Smooth muscle cell (in vitro differentiated cells): ENCODE measurements around the gene CHAD. TPM values are rescaled to one million over a fixed set of nuclear protein-coding genes. Genes with fewer than 3 reads are reported as not detected.

Experiments used
- DNase-seq: peaks from one replicate; lab custom pipeline; 2025; ENCODE audit not compliant: unreplicated experiment; lab: John Stamatoyannopoulos, UW
- H2AFZ ChIP-seq: fragments of 200-600 bp; sonication (generic); 2 replicates; pipeline ENCODE4 v1.6.0; 2016; ENCODE audit warnings: antibody characterized with exemption, low read depth, mild to moderate bottlenecking
- H3F3A ChIP-seq: fragments of 200-600 bp; sonication (generic); 2 replicates; pipeline ENCODE4 v1.6.0; 2017; ENCODE audit warnings: antibody characterized with exemption, low read depth
- H3K27ac ChIP-seq: fragments of 200-600 bp; sonication (generic); 2 replicates; pipeline ENCODE4 v1.5.1; 2016; ENCODE audit warnings: low read depth, mild to moderate bottlenecking
- H3K27me3 ChIP-seq: fragments of 200-600 bp; sonication (generic); 2 replicates; pipeline ENCODE4 v1.6.1; 2016; ENCODE audit warnings: low read depth, mild to moderate bottlenecking
- H3K36me3 ChIP-seq: fragments of 200-600 bp; sonication (generic); 2 replicates; pipeline ENCODE4 v1.5.1; 2016; ENCODE audit warnings: low read depth
- H3K4me1 ChIP-seq: fragments of 200-600 bp; sonication (generic); 2 replicates; pipeline ENCODE4 v1.5.1; 2016; ENCODE audit warnings: low read depth
- H3K4me2 ChIP-seq: fragments of 200-600 bp; sonication (generic); 2 replicates; pipeline ENCODE4 v1.6.0; 2016; ENCODE audit warnings: mild to moderate bottlenecking
- H3K4me3 ChIP-seq: fragments of 200-600 bp; sonication (generic); 2 replicates; pipeline ENCODE4 v1.5.1; 2016; ENCODE audit warnings: mild to moderate bottlenecking
- H3K79me2 ChIP-seq: fragments of 200-600 bp; sonication (generic); 2 replicates; pipeline ENCODE4 v1.6.0; 2016; ENCODE audit warnings: low read depth, mild to moderate bottlenecking
- H3K9ac ChIP-seq: fragments of 200-600 bp; sonication (generic); 2 replicates; pipeline ENCODE4 v1.6.0; 2016; ENCODE audit warnings: low read depth
- H3K9me3 ChIP-seq: fragments of 200-600 bp; sonication (generic); replicated peaks from 2 replicates; pipeline ENCODE4 v1.5.1; 2016; ENCODE audit warnings: low read depth
- H4K20me1 ChIP-seq: fragments of 200-600 bp; sonication (generic); 2 replicates; pipeline ENCODE4 v1.6.0; 2016; ENCODE audit warnings: low read depth
- CTCF ChIP-seq: fragments of 200-600 bp; sonication (generic); IDR thresholded peaks from 2 replicates; pipeline ENCODE4 v1.5.1; 2017; ENCODE audit warnings: borderline replicate concordance, mild to moderate bottlenecking, antibody characterized with exemption; ENCODE audit not compliant: insufficient read depth, poor library complexity, severe bottlenecking
- WGBS: methylation state at CpG from one replicate; pipeline ENCODE4 v1.1.7; 2016; ENCODE audit warnings: low lambda C conversion rate; 5-methylcytosine and 5-hydroxymethylcytosine counted together
- polyA plus RNA-seq: library from polyadenylated mRNA; unstranded; fragments of >200 nt; fragmentation: Nextera tagmentation; extraction: Ambion mirVana; gene quantifications from 2 replicates; pipeline ENCODE4 v1.2.1, GENCODE V29; 2016
- total RNA-seq: library from RNA; depleted of rRNA; stranded (reverse); fragments of >200 nt; gene quantifications from 2 replicates; pipeline ENCODE4 v1.2.3, GENCODE V29; 2014

The CHAD gene
- total and polyA plus RNA-seq, 2 experiments from 2014 or later, result 0.43 TPM; not detected in 1

- H3K9ac ChIP-seq, result no peak overlapping the region
- no peaks in the 10 kb centered on the region for H4K20me1 ChIP-seq
- H3K79me2 ChIP-seq, result no peaks in the 10 kb centered on the region
- peak overlapping the region; percentile 33 for H2AFZ ChIP-seq
- H3K4me1 ChIP-seq, result peaks cover 13% of the 10 kb centered on the region
- peak overlapping the region; percentile 47 for H3K27ac ChIP-seq
- no peak for DNase-seq
- no peak overlapping the region for H3K4me3 ChIP-seq
- no peaks in the 10 kb centered on the region for H3K27me3 ChIP-seq
- peaks cover 11% of the 10 kb centered on the region for H3F3A ChIP-seq
- H3K4me2 ChIP-seq, result peak overlapping the region; percentile 46
- no peaks in the 10 kb centered on the region for H3K9me3 ChIP-seq
- WGBS, result 61% methylated on average over 9 of the region's 9 CpGs
- no peak for TF ChIP-seq CTCF
- H3K36me3 ChIP-seq, result no peaks in the 10 kb centered on the region
These were observed 44.3 kb downstream of the CHAD start for GRCh38 chr17:50424246-50424995.

GRCh38 chr17:50423553-50424159, 45.0 kb downstream of the CHAD start:
- Histone ChIP-seq H3K4me3 (no peak overlapping the region), H3F3A (peaks cover 11% of the 10 kb centered on the region), H3K79me2 (no peaks in the 10 kb centered on the region), H3K36me3 (no peaks in the 10 kb centered on the region), H3K9ac (no peak overlapping the region), H3K27ac (peak overlapping the region; percentile 47), H4K20me1 (no peaks in the 10 kb centered on the region), H3K9me3 (no peaks in the 10 kb centered on the region), H3K4me1 (peaks cover 13% of the 10 kb centered on the region), H3K4me2 (peak overlapping the region; percentile 46), H3K27me3 (no peaks in the 10 kb centered on the region), H2AFZ (no peak overlapping the region)
- TF ChIP-seq CTCF, result no peak
- WGBS, result 38% methylated on average over 6 of the region's 6 CpGs
- DNase-seq, result no peak

GRCh38 chr17:50422738-50423137, 45.9 kb downstream of the CHAD start:
- 97% methylated on average over 2 of the region's 2 CpGs for WGBS
- DNase-seq, result no peak
- H4K20me1 ChIP-seq, result no peaks in the 10 kb centered on the region
- TF ChIP-seq CTCF, result no peak
- no peaks in the 10 kb centered on the region for H3K27me3 ChIP-seq
- H3K36me3 ChIP-seq, result no peaks in the 10 kb centered on the region
- peaks cover 13% of the 10 kb centered on the region for H3K4me1 ChIP-seq
- H3K9ac ChIP-seq, result no peak overlapping the region
- no peaks in the 10 kb centered on the region for H3K79me2 ChIP-seq
- no peak overlapping the region for H2AFZ ChIP-seq
- H3K4me2 ChIP-seq, result no peak overlapping the region
- no peak overlapping the region for H3K4me3 ChIP-seq
- H3K9me3 ChIP-seq, result no peaks in the 10 kb centered on the region
- no peak overlapping the region for H3K27ac ChIP-seq
- peaks cover 11% of the 10 kb centered on the region for H3F3A ChIP-seq
